Brain microvascular endothelial cell (primary cell): Measurements from ENCODE around the gene ZC3H10.
A peak's percentile ranks its signal among the peaks of the same experiment; 100 is the strongest.

Source experiments
- DNase-seq: peaks from one replicate; pipeline ENCODE4 v3.0.0-alpha.2; 2020
- H3K27ac ChIP-seq: fragments of 250-450 bp; sonication (Bioruptor Pico); 2 replicates; pipeline ENCODE4 v1.5.1; 2020; ENCODE audit warnings: mild to moderate bottlenecking, moderate library complexity
- H3K27me3 ChIP-seq: fragments of 250-450 bp; sonication (Bioruptor Pico); replicated peaks from 2 replicates; pipeline ENCODE4 v1.5.1; 2020; ENCODE audit warnings: mild to moderate bottlenecking
- H3K36me3 ChIP-seq: fragments of 250-450 bp; sonication (Bioruptor Pico); replicated peaks from 2 replicates; pipeline ENCODE4 v1.5.1; 2020; ENCODE audit warnings: mild to moderate bottlenecking
- H3K4me3 ChIP-seq: 2 replicates; pipeline ENCODE4 v1.5.1; 2011; ENCODE audit warnings: low read depth, mild to moderate bottlenecking, control low read depth, low read length, moderate library complexity
- in situ Hi-C: cut with HindIII; loops from 2 replicates; pipeline ENCODE4 v1.10.0; 2017; ENCODE audit warnings: low sequenced_read_pairs, low pct_ligation_motif_present
- TF ChIP-seq, protein P1 (sequence below): IDR thresholded peaks from 2 replicates; pipeline ENCODE4 v1.5.1; 2011; ENCODE audit warnings: low read depth, mild to moderate bottlenecking, moderate library complexity, low read length, control low read depth, inconsistent platforms; ENCODE audit errors: missing control alignments

ZC3H10 gene

DNA sequence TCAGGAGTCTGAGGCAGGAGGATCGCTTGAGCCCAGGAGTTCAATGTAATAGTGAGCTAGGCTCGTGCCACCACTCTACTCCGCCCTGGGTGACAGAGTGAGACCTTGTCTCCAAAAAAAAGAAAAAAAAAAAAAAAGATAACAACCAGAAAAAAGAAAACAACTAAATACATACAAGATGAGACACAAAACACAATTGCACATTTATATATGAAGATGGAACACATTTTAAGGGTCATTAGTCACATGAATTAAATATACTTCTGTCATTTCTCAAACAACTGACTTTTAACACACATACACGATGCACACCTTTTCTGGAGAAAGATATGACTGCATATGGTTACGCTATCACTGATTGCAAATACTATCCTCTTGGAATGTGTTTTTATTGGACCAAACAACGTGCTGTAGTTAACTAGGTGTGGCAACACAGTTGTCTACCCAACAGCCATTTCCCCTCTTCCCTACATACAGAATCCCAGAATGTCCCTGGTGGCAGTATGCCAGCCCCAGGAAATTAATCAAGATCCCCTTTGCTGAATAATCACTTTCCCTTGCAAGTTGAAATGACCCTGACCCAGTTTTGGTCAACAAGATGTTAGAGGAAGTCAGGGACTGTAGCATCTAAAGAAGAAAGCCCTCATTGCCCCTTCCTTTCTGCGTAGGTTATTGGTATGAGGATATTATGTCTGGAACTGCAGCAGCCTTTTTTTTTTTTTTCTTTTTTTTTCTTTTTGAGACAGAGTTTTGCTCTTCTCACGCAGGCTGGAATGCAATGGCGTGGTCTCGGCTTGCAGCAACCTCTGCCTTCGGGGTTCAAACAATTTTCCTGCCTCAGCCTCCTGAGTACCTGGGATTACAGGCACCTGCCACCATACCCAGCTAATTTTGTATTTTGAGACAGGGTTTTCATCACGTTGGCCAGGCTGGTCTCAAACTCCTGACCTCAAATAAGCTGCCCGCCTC lies 28.7 kb downstream of the ZC3H10 start:
- in situ Hi-C loops: no loop called here
- DNase-seq: no peak
- TF ChIP-seq, protein P1, sequence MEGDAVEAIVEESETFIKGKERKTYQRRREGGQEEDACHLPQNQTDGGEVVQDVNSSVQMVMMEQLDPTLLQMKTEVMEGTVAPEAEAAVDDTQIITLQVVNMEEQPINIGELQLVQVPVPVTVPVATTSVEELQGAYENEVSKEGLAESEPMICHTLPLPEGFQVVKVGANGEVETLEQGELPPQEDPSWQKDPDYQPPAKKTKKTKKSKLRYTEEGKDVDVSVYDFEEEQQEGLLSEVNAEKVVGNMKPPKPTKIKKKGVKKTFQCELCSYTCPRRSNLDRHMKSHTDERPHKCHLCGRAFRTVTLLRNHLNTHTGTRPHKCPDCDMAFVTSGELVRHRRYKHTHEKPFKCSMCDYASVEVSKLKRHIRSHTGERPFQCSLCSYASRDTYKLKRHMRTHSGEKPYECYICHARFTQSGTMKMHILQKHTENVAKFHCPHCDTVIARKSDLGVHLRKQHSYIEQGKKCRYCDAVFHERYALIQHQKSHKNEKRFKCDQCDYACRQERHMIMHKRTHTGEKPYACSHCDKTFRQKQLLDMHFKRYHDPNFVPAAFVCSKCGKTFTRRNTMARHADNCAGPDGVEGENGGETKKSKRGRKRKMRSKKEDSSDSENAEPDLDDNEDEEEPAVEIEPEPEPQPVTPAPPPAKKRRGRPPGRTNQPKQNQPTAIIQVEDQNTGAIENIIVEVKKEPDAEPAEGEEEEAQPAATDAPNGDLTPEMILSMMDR: no peak
- H3K4me3 ChIP-seq: no peak overlapping the region
- peaks cover 23% of the 10 kb centered on the region for H3K36me3 ChIP-seq
- H3K27me3 ChIP-seq: no peaks in the 10 kb centered on the region
- H3K27ac ChIP-seq: no peak overlapping the region

DNA sequence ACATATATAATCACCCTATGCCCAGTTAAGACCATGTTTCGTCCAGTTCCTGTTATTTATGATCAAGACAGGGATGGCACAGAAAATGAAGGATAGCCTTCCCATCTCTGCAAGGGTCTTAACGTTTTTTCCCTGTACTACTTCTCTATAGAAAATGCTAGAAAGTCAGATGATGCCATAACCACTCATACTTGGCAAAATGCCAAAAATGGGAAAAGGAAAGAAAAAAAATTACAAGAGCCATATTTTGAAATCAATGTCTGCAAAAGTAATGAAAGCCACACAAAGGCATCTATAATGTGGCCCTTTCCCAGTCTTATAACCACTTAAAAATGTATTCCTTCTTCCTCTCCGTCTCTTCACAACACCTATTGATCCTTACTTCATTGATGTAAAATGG lies 32.5 kb downstream of the ZC3H10 start:
- H3K4me3 ChIP-seq: no peak overlapping the region
- no peaks in the 10 kb centered on the region for H3K27me3 ChIP-seq
- no peak for DNase-seq
- no peak overlapping the region for H3K27ac ChIP-seq
- in situ Hi-C loops: no loop called here
- TF ChIP-seq, protein P1: no peak
- no peaks in the 10 kb centered on the region for H3K36me3 ChIP-seq

DNA sequence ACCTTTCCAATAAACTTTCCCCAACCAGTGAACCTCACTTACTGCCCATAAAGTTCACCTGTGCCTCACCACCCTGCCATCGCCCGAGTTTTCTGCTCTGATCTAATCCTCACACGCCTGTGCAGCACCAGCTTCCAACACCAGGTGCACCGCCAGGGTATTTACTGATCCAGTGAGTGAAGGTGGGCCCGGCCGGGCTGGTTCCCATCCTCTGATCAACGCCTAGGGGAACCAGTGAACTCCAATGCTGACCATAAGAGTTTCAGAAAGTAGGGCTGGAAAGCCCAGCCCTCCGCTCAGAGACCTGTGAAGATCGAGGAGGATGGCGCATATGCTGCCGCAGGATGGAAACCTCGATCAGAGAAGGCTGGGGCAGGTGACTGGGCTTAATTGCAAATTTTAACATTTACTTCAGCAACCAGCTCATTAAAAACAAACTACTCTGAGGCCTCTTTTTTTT lies 33.6 kb downstream of the ZC3H10 start:
- no peak for DNase-seq
- TF ChIP-seq, protein P1: peak; percentile 66
- in situ Hi-C loops: no loop called here

DNA sequence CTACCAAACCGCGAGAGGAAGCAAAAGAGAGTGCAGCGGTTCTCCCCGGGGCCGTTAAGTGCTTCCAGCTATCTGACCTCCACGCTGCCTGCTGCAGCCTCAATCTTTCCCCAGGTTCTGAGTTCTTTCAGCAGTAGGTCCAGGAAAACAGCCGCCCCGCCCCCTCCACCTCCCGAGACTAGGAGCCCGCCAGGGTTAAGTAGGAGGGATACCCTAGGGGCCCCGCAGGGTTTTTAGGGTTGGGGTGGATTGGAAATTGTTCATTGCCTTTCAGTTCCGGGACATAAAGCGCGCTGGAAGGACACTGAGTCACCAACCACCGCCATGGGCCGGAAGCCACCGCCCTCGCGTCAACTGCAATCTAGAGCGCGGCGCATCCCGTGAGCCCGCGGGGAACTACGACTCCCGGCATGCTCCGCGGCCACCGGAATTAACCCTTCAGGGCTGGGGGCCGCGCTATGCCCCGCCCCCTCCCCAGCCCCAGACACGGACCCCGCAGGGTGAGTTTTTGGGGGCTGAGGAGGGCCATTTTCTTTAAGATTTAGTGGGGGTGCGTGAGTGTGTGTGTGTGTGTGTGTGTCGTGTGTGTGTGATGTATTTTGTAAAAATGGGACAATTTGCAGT lies 34.2 kb downstream of the ZC3H10 start, which contains the start of gene MYL6B:
Gene MYL6B (plus strand): TSS at position 456 of the 624 bp plus-strand sequence. CDS start 1,332 bp downstream, outside the sequence.
- Histone ChIP-seq H3K36me3 (no peaks in the 10 kb centered on the region), H3K27me3 (no peaks in the 10 kb centered on the region), H3K4me3 (peak within 1 kb of the TSS; percentile 74), H3K27ac (peak within 1 kb of the TSS; percentile 50)
- in situ Hi-C loops: no loop called here
- DNase-seq: peak; percentile 88
- TF ChIP-seq, protein P1: no peak

More for the DNA sequence above, 33.6 kb downstream of the ZC3H10 start:
- Histone ChIP-seq H3K4me3 (peak overlapping the region; percentile 74), H3K27ac (peak overlapping the region; percentile 50), H3K27me3 (no peaks in the 10 kb centered on the region), H3K36me3 (no peaks in the 10 kb centered on the region)

DNA sequence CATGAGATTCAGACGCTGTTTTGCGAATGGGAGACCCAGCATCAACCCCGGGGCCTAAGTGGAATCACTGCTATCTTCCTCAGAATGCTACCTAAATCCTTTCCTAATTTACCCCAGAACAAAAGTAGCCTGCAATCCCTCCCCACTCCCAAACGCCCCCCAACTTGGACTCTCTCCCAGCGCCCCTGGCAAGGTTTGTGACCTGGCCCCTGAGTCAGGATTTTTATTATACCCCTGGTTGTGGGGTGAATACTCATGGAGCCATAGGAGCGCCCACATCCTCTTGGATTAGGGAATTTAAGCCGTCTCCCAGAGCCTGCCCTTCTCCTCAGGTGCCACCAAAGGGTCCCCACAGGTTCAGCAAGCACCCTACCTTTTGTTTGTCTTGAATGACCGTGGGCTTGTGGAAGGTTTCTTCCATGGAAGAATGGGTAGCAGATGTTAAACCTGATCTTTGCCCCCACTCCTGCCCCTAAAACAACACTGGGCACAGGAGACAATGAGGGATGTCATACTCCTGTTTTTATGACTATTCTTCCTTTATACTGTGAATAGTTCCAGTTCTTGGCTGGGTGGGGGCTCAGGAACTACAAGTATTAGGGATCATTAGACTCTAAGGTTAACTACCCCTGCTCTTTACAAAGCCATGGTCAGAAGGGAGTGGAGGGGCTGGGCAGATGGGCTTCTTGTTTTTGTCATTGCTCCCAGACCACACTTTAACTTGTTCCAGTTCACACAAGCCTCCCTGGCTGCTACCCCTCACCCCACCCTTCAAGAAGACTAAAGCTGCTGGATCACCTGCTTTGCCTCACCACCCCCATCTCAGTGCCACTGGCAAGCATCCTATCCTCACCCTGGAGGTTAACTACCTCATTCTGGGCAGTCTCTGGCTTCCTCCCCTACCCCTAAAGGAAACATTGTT lies 35.0 kb downstream of the ZC3H10 start:
- Histone ChIP-seq H3K36me3 (no peaks in the 10 kb centered on the region), H3K4me3 (peak overlapping the region; percentile 74), H3K27ac (peak overlapping the region; percentile 5), H3K27me3 (no peaks in the 10 kb centered on the region)
- TF ChIP-seq, protein P1: no peak
- DNase-seq: no peak
- in situ Hi-C loops: no loop called here
